Measurements from ENCODE around the gene ERBB2. TPM values are rescaled to one million over a fixed set of nuclear protein-coding genes. Genes with fewer than 3 reads are reported as not detected.

The ERBB2 gene
- total and polyA plus RNA-seq, 2 of the 13 experiments (the other 11 are each of a cell fraction or from before 2014, with no cell fraction given) = 57.7 to 64.1 TPM

GRCh38 chr17:39674179-39674578 lies 25.7 kb upstream of the ERBB2 start (continued):
- TF ChIP-seq ZNF318 (CRISPR knock-in tag; IDR thresholded peaks at IDR 0.05) (no peak), ZNF225 (CRISPR knock-in tag; IDR thresholded peaks at IDR 0.05) (0 out of 2 replicates have a peak, but pooled peaks have one; percentile 22), ZNF788 (CRISPR knock-in tag; IDR thresholded peaks at IDR 0.05; ENCODE audit: borderline replicate concordance) (0 out of 2 replicates have a peak, but pooled peaks have one; percentile 2)
